ENCODE results near the gene DLAT.
A peak's percentile ranks its signal among the peaks of the same experiment; 100 is the strongest.

Gene DLAT

GRCh38 chr11:112016088-112016764 lies 9.0 kb upstream of the DLAT start:
- TF ChIP-seq CTCF (conservative IDR thresholded peaks at IDR 0.05; ENCODE audit: control insufficient read depth, insufficient read depth, low read depth, low read length): no peak
- DNase-seq (ENCODE audit: low read depth): peak; percentile 93
- H3K4me3 ChIP-seq (ENCODE audit: control insufficient read depth, low read depth, low read length): no peak overlapping the region

GRCh38 chr11:112016765-112017376 lies 8.3 kb upstream of the DLAT start:
- no peak for TF ChIP-seq CTCF (conservative IDR thresholded peaks at IDR 0.05; ENCODE audit: control insufficient read depth, insufficient read depth, low read depth, low read length)
- DNase-seq (ENCODE audit: low read depth): peak; percentile 84
- no peak overlapping the region for H3K4me3 ChIP-seq (ENCODE audit: control insufficient read depth, low read depth, low read length)

GRCh38 chr11:112017538-112017937 lies 7.7 kb upstream of the DLAT start:
- TF ChIP-seq CTCF (conservative IDR thresholded peaks at IDR 0.05; ENCODE audit: control insufficient read depth, insufficient read depth, low read depth, low read length): no peak
- H3K4me3 ChIP-seq (ENCODE audit: control insufficient read depth, low read depth, low read length): no peak overlapping the region
- peak; percentile 56 for DNase-seq (ENCODE audit: low read depth)

GRCh38 chr11:112019066-112019465 lies 6.1 kb upstream of the DLAT start:
- no peak overlapping the region for H3K4me3 ChIP-seq (ENCODE audit: control insufficient read depth, low read depth, low read length)
- no peak for TF ChIP-seq CTCF (conservative IDR thresholded peaks at IDR 0.05; ENCODE audit: control insufficient read depth, insufficient read depth, low read depth, low read length)

GRCh38 chr11:112023104-112023503 lies 2.1 kb upstream of the DLAT start:
- DNase-seq (ENCODE audit: low read depth): no peak
- H3K4me3 ChIP-seq (ENCODE audit: control insufficient read depth, low read depth, low read length): no peak overlapping the region
- TF ChIP-seq CTCF (conservative IDR thresholded peaks at IDR 0.05; ENCODE audit: control insufficient read depth, insufficient read depth, low read depth, low read length): no peak

More at GRCh38 chr11:112019066-112019465, 6.1 kb upstream of the DLAT start:
- DNase-seq (ENCODE audit: low read depth): no peak

GRCh38 chr11:112024178-112024772 lies 933 bp upstream of the DLAT start:
- H3K4me3 ChIP-seq (ENCODE audit: control insufficient read depth, low read depth, low read length): peak overlapping the region; percentile 62
- TF ChIP-seq CTCF (conservative IDR thresholded peaks at IDR 0.05; ENCODE audit: control insufficient read depth, insufficient read depth, low read depth, low read length): no peak
- DNase-seq (ENCODE audit: low read depth): peak; percentile 7
